Measurements from ENCODE around the gene MRPL19.
A peak's percentile ranks its signal among the peaks of the same experiment; 100 is the strongest.
"Not testable (repeated sequence)": the region's sequence is repeated elsewhere in the genome, so short reads cannot be mapped to it uniquely, and the experiment has no call there.

MRPL19 gene

DNA sequence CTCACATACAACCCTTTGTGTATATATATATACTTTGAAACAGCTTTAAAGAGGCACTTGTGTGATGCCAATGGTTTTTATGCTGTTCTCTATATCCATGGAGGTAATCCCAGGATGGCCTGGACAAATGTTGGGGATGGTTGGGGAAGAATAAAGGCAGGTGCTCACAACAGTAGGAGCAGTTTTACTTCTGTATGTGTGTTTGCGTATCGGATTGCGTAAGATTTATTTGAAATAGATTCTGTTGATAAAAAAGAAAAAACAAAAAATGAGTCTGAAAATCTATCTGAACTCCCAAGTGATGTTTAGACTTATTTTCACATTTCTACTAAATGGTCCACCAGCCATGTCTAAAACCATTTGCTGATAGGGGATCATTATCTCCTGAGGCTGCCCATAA is 29.3 kb downstream of the MRPL19 start:
- no peak for DNase-seq

DNA sequence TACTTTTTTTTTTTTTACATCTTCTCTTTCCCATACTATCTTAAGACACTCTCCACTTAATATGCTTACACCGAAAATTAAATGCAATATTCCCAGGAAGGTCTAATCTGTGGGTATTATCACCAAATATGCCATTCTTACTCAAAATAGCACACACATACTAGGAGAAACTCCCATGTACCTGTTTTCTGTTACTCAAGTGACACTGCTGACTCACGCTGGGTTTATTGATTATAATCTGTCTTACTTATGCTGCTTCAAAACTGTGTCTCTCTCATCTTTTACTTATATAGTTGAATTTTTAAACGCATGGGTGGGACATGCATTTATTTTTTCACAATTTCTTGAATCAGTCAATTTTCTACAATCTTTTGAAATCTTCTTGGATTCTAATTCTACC is 29.9 kb downstream of the MRPL19 start:
- no peak for DNase-seq

DNA sequence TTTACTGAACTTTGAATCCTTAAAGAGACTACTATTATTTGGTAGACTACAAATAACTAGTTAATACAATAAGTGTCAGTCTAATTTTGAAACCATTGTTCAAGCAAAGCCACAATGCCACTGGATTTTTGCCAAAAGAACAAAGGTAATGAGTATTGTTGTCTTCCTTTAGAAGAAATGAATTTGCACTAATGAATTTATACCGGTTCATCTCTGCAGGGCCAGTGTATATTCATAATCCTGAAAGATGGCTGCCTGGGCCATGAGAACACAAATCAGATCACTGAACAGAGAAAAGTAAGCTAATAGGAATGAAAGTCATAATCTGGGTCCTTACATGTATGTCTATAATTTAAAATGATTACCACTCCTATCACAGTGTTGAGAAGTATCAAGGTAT is 33.0 kb downstream of the MRPL19 start:
- DNase-seq = no peak

DNA sequence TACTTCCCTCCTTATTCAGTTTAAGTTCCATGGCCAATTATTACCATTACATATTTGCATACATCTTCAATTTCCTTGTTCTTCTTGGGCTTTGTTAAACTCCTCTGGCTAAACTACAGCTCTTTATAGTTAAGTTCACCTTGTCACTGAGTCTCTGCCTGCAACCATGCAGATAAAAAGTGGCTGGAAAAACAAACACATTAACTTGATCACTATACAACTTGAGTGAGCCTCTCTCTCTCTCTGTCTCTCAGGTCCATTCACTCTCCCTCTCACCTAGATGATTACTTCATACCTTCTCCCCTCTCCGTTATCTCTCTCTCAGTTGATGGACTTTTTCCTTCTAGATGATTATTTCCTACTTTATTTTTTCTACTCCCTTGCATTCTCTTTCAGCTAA is 33.8 kb downstream of the MRPL19 start:
- no peak for DNase-seq

DNA sequence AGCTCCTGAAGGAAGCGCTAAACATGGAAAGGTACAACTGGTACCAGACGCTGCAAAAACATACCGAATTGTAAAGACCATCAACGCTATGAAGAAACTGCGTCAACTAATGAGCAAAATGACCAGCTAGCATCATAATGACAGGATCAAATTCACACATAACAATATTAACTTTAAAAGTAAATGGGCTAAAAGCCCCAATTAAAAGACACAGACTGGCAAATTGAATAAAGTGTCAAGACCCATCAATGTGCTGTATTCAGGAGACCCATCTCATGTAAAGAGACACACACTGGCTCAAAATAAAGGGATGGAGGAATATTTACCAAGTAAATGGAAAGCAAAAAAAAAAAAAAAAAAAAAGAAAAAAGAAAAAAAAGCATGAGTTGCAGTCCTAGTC is 36.8 kb downstream of the MRPL19 start:
- DNase-seq = not testable (repeated sequence)

DNA sequence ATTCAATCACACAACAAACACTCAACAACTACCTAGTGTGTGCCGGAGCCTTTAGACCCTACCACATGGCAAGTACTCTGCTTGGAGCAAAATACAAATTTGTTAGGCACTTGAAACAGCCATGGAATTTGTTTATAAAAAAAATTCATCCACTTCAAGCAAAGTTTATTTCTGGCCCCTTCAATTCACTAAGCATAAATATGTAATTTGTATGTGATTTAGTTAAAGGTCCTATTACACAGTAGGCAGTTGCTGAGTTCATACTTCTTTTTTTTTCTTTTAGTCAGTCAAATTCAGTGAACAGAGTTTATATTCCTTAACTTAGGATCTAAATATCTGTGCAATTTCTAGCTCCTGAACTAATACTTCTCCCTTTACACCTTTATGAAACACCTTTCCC is 41.6 kb downstream of the MRPL19 start:
- DNase-seq = no peak

DNA sequence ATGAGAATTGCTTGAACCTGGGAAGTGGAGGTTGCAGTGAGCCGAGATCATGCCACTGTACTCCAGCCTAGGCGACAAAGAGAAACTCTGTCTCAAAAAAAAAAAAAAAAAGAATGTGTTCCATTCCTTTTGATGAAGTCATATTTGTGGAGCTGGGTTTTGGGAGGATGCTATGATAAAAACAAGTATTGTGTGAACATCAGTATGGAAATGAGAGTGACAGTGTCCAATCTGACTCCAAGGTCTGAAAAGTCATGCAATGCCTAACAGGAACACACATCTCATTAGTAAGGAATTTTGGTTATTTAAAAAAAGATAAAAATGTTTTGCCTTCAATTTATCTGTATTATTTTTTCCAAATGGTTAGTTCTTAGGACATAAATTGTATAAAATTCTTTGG is 52.3 kb downstream of the MRPL19 start:
- DNase-seq = no peak

DNA sequence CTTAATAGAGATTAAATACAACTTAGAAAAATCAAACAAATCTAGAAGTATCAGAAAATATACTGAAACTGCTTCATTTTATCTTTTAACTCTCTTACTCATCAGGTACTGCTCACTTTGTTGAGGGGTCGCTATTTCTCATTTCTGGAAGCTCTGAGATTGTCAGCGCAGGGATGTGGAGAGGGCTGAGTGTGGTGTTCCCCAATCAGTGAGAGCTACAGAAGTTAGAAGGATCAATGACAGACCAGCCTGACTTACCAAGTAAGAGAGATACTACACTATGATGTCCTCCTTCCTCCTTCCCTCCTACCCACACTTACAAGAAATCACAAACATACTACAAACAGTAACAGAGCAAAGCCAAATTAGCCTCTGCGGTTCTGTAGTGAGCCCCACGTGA is 56.0 kb downstream of the MRPL19 start:
- no peak for DNase-seq

DNA sequence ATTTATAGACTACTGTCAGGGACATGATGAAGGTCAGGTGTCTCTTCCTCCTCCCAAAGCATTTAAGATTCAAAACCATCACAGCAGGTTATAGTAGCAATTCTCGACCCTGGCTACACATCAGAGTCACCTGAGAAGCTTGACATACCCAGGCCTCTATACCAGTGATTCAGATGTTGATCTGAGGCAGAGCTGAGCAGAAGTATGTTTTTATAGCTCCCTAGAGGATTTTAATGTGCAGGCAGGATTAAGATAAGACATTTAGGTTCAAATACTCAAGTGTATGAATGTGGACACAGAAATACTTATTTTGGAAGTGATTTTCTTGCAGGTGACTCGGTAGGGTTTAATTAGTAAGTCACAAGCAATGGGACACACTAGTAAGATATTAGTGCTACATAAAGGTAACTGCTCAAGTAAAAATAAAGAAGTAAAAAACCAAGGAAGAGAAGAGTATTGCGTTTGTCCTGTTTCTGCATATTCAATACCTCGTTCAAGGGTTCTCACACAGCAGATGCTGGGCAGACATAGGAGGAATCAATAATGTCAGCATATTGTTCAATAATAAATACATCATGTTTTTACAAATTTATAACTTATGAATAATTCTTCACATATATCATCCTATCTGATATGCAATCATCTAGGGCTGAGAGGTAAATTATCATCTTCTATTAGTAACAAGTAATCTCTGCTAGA is 57.2 kb downstream of the MRPL19 start:
- no peak for DNase-seq

DNA sequence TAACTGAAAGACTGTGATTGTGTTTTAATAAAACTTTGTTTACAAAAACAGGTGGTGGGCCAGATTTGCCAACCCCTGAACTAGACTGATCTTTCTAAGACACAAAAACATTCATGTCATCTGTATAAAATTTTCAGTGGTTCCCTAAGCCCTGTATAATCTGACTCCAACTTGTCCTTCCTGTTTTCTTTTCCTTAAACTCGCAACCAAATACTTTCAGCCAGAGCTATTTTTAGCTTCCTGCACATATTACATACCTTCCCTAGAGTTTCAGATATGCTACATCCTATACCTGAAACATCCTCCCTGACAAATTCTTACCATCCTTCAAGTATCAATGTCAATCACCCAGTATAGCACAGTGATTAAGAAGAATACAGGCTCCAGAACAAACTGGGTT is 59.3 kb downstream of the MRPL19 start:
- DNase-seq = no peak

DNA sequence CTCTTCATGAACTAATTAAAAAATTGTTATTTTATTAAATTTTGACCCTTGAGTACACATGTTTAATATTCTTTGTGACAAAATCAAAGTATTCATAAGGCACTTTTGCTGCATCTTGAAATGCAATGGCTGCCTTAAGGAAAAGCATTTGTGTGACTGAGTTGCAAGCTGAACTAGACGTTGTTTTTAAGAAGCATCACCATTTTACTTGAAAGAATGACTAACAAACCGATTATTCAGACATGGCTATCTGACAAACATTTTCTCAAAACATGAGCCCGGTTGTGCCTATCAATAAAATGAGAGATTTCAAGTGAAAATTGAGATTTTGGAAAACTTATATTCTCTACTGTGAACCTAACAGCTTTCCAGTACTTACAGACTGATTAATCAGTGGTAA is 61.3 kb downstream of the MRPL19 start:
- no peak for DNase-seq

DNA sequence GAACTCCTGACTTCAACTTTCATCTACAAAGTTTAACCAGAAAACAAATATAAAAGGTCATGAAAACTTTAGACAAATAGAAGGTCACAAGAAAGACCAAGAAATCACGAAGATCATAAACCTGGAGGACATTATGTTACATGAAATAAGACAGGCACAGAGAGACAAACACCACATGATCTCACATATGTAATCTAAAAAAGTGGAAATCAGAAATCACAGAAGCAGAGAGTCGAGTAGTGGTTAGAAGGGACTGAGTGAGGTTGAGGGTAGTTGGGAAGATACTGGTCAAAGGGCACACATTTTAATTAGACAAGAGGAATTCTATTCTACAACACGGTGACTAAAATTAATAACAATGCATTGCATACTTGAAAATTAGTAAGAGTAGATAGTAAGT is 62.7 kb downstream of the MRPL19 start:
- no peak for DNase-seq

DNA sequence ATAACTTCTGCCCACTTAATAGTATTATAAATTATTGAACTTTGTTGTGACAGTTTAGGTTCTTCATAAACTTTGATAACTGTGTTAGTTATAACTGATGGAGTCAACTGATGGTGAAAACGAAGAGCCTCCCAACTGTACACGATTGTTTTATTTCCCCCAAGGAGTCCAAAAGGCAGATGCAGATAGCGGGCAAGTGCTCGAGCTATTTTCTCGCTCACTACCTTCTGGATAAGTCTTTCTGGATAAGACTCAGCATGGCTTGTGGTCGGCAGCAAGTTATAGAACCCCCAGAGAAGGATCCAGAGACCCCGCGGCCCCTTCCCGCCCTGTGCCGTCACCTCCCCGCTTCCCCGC is 63.6 kb downstream of the MRPL19 start:
- DNase-seq = no peak

DNA sequence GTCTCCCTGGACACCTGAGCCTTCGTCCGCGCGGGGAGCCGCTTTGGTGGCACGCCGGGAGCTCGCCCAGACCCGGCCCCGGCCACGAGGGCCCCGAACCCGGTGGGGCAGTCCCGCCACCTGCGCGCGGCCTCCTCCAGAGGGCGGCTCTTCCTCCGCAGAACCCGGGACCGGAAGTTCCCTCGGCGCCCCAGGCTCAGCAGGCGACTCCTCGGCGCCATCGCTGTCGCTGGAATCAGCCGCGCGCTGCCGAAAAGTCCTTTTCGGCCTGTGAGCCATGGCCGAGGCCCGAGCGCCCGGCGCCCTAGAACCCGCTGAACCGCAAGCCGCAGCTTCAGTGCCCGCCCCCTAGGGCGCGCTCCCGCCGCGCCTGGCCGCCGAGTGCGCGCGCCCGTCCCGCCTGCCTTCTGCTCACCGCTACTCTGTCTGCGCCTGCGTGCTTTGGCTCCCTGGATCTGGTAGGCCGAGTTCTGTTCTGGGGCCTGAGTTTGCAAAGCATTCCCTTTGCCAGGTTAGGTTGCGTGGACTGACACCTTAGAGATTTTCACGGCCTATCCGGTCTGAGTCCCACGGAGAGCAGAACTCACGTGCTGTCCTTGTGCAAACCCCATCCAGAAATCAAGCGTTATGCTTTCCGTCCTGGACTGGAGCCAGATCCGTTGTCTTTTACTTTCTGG is 64.1 kb downstream of the MRPL19 start, which contains the start of gene GCFC2:
Gene GCFC2, minus strand, starts transcription at position 339 of the 677 bp plus-strand sequence. Its CDS starts 60 bp downstream, at position 279.
- peak; percentile 95 for DNase-seq

DNA sequence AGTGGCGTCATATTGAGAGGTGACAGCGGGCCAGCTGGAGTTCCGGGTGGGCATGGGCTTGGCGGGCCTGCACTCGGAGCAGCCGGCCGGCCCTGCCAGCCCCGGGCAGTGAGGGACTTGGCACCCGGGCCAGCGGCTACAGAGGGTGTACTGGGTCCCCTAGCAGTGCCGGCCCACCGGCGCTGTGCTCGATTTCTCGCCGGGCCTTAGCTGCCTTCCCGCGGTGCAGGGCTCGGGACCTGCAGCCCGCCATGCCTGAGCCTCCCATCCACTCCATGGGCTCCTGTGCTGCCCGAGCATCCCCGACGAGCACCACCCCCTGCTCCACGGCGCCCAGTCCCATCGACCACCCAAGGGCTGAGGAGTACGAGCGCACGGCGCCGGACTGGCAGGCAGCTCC is 65.0 kb downstream of the MRPL19 start:
- not testable (repeated sequence) for DNase-seq

DNA sequence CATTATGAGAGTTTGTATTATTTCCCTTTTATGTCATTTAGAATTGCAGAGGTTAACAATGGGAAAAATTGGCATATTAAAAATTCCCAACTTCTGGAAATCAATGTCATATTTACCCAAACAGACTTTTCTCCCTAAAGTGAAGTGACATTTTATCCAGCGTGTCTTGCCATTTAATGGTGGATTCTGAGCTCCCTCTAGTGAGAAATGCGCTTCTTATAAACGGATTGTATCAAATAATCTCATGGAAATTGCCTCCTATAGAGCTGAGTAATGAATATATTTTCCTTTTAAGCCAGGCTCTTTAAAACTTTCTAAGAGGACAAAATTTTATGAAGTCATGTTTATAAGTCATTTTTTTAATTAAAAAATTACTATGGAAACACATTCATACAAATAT is 69.8 kb downstream of the MRPL19 start:
- DNase-seq = no peak

DNA sequence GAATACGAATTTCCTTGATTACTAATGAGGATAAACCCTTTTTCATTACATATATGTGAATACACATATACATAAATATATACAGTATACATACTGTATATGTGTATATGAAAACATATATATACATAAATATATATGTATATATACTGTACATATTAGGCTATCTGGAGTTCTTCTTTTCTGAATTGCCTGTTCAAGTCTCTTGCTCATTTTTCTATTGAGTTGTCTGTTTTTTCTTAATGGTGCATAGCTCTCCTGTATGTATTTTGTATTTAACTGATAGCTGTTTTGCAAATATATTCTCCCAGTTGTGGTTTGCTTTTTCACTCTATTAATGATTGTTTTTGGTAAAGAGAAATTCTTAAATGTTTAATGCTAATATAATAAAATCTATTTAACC is 73.0 kb downstream of the MRPL19 start:
- no peak for DNase-seq

DNA sequence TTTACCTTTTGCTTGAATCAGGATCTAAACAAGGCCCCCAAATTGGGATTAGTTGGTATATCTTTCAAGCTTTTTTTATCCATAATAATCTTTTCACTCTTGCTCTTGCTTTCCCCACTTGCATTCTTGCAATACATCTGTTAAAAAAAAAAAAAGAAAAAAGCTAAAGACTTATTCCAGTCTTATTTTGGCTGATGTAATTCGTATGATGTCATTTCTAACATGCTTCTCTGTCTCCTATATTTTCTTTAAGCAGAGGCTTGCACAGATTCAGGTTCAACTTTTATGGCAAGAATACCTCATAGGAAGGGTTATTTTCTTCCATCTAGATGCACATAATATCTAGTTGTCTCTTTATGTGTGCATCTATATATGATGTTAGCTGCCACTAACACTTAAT is 73.9 kb downstream of the MRPL19 start:
- no peak for DNase-seq

DNA sequence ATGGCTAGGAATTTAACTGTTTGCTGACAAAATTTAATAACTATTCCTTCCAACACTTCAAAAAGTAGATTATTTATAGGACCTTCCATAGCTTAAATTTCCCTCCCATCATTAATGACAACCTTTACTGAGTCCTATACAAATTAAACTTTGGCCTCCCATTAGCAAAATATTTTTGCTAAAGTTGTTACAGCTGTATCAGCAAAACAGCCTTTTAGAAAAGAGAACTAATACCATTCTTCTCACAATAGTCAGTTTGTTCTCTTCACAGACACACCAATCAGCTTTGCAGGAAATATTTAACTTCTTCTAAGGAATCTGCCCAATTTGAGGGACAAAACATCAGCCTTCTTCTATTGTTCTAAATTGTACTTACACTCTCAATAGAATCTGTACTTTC is 76.1 kb downstream of the MRPL19 start:
- DNase-seq = no peak

DNA sequence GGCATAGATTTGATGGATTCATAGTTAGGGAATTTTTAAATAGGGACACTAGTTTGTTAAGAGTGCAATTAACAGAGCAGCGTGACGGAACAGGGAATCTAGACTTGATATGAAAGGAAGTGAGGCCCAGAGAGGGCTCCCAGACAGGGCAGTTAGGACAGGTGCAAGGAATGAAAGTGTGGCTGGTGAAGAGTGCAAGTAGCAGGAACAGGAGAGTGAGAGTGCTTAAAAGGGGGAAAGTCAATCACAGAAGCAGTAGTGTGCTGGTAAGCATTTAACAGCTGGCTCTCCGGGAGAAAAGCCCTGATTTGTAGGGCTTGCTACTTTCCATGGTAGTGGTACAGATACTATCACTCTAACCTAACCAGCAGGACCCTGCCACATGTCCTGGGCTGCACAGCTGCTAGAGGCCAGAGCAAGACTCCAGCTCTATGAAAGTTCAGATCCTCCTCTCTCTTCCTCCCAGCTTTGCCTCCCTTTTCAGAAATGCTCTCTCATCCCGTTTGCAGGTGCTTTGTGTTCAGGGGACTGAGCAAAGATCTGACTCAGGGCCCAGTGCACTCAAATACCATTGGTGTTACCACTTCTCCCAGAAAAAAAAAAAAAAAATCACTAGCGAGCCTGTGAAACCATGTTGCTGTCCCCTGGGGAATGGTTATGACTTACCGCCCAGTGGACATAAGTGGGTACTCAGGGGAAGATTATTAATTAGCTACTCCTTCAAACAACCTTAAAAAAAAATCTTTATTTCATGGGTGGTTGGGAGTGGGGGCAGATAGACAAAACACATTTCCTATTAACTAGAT is 82.2 kb downstream of the MRPL19 start:
- DNase-seq = no peak

DNA sequence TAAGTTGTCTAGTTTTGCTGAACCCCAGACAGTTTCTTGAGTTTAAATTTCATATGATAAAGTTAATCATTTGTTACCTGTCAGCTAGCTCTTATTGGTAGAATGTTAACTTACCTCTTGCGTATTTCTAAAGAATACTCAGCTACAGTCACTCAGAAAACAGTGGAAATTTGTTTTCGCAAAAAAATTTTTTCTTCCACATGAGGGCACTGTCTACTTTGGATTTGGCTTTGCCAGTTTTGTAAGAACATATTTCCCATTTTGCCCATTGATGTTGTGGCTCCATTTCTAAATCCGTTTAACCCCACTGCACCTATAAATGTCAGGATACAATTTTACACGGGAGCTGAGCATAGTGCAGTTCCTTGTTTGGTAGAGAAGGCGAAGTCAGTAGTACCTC is 83.3 kb downstream of the MRPL19 start:
- no peak for DNase-seq

DNA sequence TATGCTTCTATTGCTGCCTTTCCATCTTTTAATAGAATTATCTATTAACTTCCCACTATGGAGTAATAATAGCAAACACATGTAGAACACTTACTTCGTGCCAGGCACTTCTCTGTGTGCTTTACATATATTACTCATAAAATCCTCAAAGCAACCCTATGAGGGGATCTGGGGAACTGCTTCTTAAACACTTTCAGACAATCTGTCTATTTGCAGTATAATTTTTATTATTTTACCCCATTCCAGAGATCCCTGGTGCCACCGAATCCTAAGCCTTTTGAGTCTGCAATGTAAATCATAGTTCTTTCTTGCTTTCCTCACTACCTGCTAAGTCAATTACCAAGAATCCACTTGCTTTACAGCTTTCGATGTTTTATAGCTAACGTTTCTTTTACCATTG is 89.7 kb downstream of the MRPL19 start:
- no peak for DNase-seq

DNA sequence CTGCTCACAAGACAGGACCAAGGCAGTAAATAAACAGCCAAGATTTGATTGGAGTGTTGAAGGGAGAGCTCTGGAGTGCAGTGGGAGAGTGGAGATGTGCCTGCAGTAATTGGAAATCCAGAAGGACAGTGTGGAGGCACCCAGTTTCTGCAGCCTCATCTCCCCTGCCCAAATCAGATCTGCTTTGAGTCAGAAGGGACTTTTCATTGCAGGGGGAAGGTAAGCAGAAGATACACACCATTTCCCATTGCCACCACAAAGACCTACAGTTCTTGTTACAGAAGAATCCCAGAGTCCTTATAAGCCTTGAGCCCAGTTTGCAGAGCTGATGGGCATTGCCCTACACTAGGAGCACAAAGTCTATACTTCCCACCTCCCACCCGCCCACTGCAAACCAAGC is 91.4 kb downstream of the MRPL19 start:
- no peak for DNase-seq
